K562 (cell line): ENCODE data around the gene SLC25A33. TPM values are rescaled to one million over a fixed set of nuclear protein-coding genes. Genes with fewer than 3 reads are reported as not detected.

Experiments
- EP400 ChIP-seq: fragments of 450-650 bp; IDR thresholded peaks from 2 replicates; pipeline ENCODE4 v1.6.1; 2017; ENCODE audit warnings: antibody characterized with exemption, mild to moderate bottlenecking, moderate library complexity
- HMGXB4 ChIP-seq: sonication (generic); formaldehyde crosslinking; IDR thresholded peaks from 2 replicates; pipeline ENCODE4 v1.8.1; 2023; ENCODE audit warnings: mild to moderate bottlenecking, missing genetic modification reagents
- KDM1A ChIP-seq, 2 experiments: fragments of 450-650 bp; IDR thresholded peaks; 2 replicates each; pipeline ENCODE4 v1.6.1; 2016; ENCODE audit warnings: mild to moderate bottlenecking in 2 of 2
- TFAM ChIP-seq: fragments of 250-450 bp; sonication (Bioruptor Pico); conservative IDR thresholded peaks from 2 replicates; pipeline ENCODE4 v1.5.0; 2021; ENCODE audit warnings: mild to moderate bottlenecking, moderate library complexity
- ZNF518B ChIP-seq: fragments of 250-450 bp; sonication (Bioruptor Pico); IDR thresholded peaks from 2 replicates; pipeline ENCODE4 v1.5.0; 2021; ENCODE audit warnings: mild to moderate bottlenecking, moderate library complexity
- polyA plus RNA-seq, 8 experiments: library from polyadenylated mRNA; depleted of rRNA in 4 of 8; stranded (reverse) in 5 of 8; unstranded in 3 of 8; fragments of >200 nt; fragmentation: Nextera tagmentation in 2 of 8; fragmentation: Illumina TruSeq in 1 of 8; extraction: Ambion mirVana in 2 of 8; extraction: Trizol in 1 of 8; gene quantifications; 2 replicates each; pipeline versions ENCODE4 v1.2.1 to v1.2.3, GENCODE V29; 2011 to 2014; ENCODE audit warnings: inconsistent platforms in 1 of 8, missing spikeins in 1 of 8
- total RNA-seq, 7 experiments: library from RNA; depleted of rRNA in 6 of 7; stranded (reverse); fragments of >200 nt in 6 of 7; fragmentation: Illumina TruSeq in 2 of 7; extraction: Trizol in 2 of 7; gene quantifications; 2 replicates each; pipeline versions ENCODE4 v1.2.1 to v1.2.3, GENCODE V29; 2011 to 2021; ENCODE audit warnings: low replicate concordance in 1 of 7

The SLC25A33 gene
- total and polyA plus RNA-seq, 9 of the 15 experiments (the other 6 are each of a cell fraction or from before 2014, with no cell fraction given), result 3.2 to 23.5 (median 17.5) TPM

- TF ChIP-seq HMGXB4 (CRISPR knock-in tag), result no peak
- no peak for TF ChIP-seq EP400
- TF ChIP-seq KDM1A (IDR thresholded peaks at IDR 0.05), result no peak
- TF ChIP-seq ZNF518B, result no peak
- no peak for TF ChIP-seq TFAM (CRISPR knock-in tag)
Measured at GRCh38 chr1:9537863-9538668, 1.2 kb upstream of the SLC25A33 start (continued).
